ENCODE results near the gene GRIA4. TPM values are rescaled to one million over a fixed set of nuclear protein-coding genes. Genes with fewer than 3 reads are reported as not detected.
"Not testable (repeated sequence)": the region's sequence is repeated elsewhere in the genome, so short reads cannot be mapped to it uniquely, and the experiment has no call there.

Gene GRIA4
- polyA plus RNA-seq, 1 donor from 2014 or later, result 6.3 TPM

DNA sequence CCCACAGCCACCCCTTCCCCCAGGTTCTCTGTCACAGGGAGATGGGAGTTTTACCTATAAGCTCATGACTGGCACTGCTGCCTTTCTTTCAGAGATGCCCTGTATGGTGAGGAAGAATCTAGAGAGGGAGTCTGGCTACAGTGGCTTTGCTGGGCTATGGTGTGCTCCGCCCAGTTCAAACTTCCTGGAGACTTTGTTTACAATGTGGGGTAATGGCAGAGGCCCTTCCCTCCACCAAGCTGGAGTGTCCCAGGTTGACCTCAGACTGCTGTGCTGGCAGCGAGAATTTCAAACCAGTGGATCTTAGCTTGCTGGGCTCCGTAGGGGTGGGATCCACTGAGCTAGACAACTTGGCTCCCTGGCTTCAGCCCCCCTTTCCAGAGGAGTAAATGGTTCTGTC, 268.6 kb downstream of the GRIA4 start:
- no peak overlapping the region for H3K4me3 ChIP-seq (ENCODE audit: low read length)
- no peaks in the 10 kb centered on the region for H3K79me2 ChIP-seq (replicated peaks; ENCODE audit: insufficient read depth, low read length)
- no peaks in the 10 kb centered on the region for H4K20me1 ChIP-seq (ENCODE audit: insufficient read depth)
- H3K4me2 ChIP-seq (ENCODE audit: low read length), result no peak overlapping the region
- H3K27me3 ChIP-seq (ENCODE audit: insufficient read depth, low read depth, low read length), result no peaks in the 10 kb centered on the region
- no peaks in the 10 kb centered on the region for H3K36me3 ChIP-seq (ENCODE audit: insufficient read depth, low read length)
- H3F3A ChIP-seq (ENCODE audit: insufficient read depth, low read length, poor library complexity, severe bottlenecking), result no peaks in the 10 kb centered on the region
- H3K9me3 ChIP-seq (ENCODE audit: low read length), result no peaks in the 10 kb centered on the region
- no peak overlapping the region for H2AFZ ChIP-seq (ENCODE audit: low read depth, low read length)
- H3K9ac ChIP-seq (ENCODE audit: low read length), result no peak overlapping the region
- TF ChIP-seq SMC3 (conservative IDR thresholded peaks at IDR 0.05; ENCODE audit: poor library complexity) (no peak), MXI1 (conservative IDR thresholded peaks at IDR 0.05; ENCODE audit: poor library complexity, severe bottlenecking) (no peak), TAF1 (IDR thresholded peaks at IDR 0.05; ENCODE audit: low read depth) (no peak), EP300 (conservative IDR thresholded peaks at IDR 0.05; ENCODE audit: poor library complexity, severe bottlenecking) (no peak), EZH2 (IDR thresholded peaks at IDR 0.05; ENCODE audit: borderline replicate concordance, insufficient read depth, low read length, poor library complexity, severe bottlenecking) (no peak), POLR2AphosphoS5 (IDR thresholded peaks at IDR 0.05) (no peak), RAD21 (conservative IDR thresholded peaks at IDR 0.05) (no peak)
- TF ChIP-seq, protein P1, sequence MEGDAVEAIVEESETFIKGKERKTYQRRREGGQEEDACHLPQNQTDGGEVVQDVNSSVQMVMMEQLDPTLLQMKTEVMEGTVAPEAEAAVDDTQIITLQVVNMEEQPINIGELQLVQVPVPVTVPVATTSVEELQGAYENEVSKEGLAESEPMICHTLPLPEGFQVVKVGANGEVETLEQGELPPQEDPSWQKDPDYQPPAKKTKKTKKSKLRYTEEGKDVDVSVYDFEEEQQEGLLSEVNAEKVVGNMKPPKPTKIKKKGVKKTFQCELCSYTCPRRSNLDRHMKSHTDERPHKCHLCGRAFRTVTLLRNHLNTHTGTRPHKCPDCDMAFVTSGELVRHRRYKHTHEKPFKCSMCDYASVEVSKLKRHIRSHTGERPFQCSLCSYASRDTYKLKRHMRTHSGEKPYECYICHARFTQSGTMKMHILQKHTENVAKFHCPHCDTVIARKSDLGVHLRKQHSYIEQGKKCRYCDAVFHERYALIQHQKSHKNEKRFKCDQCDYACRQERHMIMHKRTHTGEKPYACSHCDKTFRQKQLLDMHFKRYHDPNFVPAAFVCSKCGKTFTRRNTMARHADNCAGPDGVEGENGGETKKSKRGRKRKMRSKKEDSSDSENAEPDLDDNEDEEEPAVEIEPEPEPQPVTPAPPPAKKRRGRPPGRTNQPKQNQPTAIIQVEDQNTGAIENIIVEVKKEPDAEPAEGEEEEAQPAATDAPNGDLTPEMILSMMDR (IDR thresholded peaks at IDR 0.05; ENCODE audit: poor library complexity, severe bottlenecking), result no peak
- TF ChIP-seq, protein P2, sequence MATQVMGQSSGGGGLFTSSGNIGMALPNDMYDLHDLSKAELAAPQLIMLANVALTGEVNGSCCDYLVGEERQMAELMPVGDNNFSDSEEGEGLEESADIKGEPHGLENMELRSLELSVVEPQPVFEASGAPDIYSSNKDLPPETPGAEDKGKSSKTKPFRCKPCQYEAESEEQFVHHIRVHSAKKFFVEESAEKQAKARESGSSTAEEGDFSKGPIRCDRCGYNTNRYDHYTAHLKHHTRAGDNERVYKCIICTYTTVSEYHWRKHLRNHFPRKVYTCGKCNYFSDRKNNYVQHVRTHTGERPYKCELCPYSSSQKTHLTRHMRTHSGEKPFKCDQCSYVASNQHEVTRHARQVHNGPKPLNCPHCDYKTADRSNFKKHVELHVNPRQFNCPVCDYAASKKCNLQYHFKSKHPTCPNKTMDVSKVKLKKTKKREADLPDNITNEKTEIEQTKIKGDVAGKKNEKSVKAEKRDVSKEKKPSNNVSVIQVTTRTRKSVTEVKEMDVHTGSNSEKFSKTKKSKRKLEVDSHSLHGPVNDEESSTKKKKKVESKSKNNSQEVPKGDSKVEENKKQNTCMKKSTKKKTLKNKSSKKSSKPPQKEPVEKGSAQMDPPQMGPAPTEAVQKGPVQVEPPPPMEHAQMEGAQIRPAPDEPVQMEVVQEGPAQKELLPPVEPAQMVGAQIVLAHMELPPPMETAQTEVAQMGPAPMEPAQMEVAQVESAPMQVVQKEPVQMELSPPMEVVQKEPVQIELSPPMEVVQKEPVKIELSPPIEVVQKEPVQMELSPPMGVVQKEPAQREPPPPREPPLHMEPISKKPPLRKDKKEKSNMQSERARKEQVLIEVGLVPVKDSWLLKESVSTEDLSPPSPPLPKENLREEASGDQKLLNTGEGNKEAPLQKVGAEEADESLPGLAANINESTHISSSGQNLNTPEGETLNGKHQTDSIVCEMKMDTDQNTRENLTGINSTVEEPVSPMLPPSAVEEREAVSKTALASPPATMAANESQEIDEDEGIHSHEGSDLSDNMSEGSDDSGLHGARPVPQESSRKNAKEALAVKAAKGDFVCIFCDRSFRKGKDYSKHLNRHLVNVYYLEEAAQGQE (IDR thresholded peaks at IDR 0.05; ENCODE audit: borderline replicate concordance), result no peak
- H3K27ac ChIP-seq (ENCODE audit: low read length), result no peak overlapping the region
- H3K9me2 ChIP-seq (ENCODE audit: insufficient read depth, low read length), result no peaks in the 10 kb centered on the region

GRCh38 chr11:105878927-105879326, 269.1 kb downstream of the GRIA4 start:
- H4K20me1 ChIP-seq (ENCODE audit: insufficient read depth); H3F3A ChIP-seq (ENCODE audit: insufficient read depth, low read length, poor library complexity, severe bottlenecking); H3K27ac ChIP-seq (ENCODE audit: low read length); H3K9ac ChIP-seq (ENCODE audit: low read length); H3K4me3 ChIP-seq (ENCODE audit: low read length); H3K79me2 ChIP-seq (replicated peaks; ENCODE audit: insufficient read depth, low read length); H2AFZ ChIP-seq (ENCODE audit: low read depth, low read length); H3K9me2 ChIP-seq (ENCODE audit: insufficient read depth, low read length); H3K27me3 ChIP-seq (ENCODE audit: insufficient read depth, low read depth, low read length); H3K4me2 ChIP-seq (ENCODE audit: low read length); H3K36me3 ChIP-seq (ENCODE audit: insufficient read depth, low read length); H3K9me3 ChIP-seq (ENCODE audit: low read length): not testable (repeated sequence)

DNA sequence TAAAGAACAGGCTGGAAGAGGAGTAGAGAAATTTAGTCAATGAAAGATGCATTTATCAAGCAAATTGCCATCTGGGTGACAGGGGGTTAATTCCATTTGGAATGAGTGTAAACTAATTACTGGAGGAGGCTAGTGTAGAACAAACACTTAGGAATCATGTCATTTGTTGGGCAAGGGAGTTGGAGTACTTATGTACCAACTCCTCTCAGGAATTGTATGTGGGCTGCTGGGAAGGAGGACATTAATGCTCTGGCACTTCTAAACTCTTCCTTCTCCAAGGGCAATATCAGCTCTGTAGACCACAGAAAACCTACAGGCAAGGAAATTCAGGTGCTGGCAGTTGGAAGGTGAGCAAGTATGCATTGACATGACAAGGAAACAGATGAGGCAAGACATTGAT, 271.2 kb downstream of the GRIA4 start:
- no peaks in the 10 kb centered on the region for H3K27me3 ChIP-seq (ENCODE audit: insufficient read depth, low read depth, low read length)
- TF ChIP-seq RAD21 (conservative IDR thresholded peaks at IDR 0.05), result no peak
- TF ChIP-seq, protein P2 (IDR thresholded peaks at IDR 0.05; ENCODE audit: borderline replicate concordance), result no peak
- TF ChIP-seq SMC3 (conservative IDR thresholded peaks at IDR 0.05; ENCODE audit: poor library complexity), result no peak
- TF ChIP-seq POLR2AphosphoS5 (IDR thresholded peaks at IDR 0.05), result no peak
- no peak for TF ChIP-seq MXI1 (conservative IDR thresholded peaks at IDR 0.05; ENCODE audit: poor library complexity, severe bottlenecking)
- TF ChIP-seq EP300 (conservative IDR thresholded peaks at IDR 0.05; ENCODE audit: poor library complexity, severe bottlenecking), result no peak
- TF ChIP-seq, protein P1 (IDR thresholded peaks at IDR 0.05; ENCODE audit: poor library complexity, severe bottlenecking), result no peak
- no peak for TF ChIP-seq TAF1 (IDR thresholded peaks at IDR 0.05; ENCODE audit: low read depth)
- TF ChIP-seq EZH2 (IDR thresholded peaks at IDR 0.05; ENCODE audit: borderline replicate concordance, insufficient read depth, low read length, poor library complexity, severe bottlenecking), result no peak
- H3K4me2 ChIP-seq (ENCODE audit: low read length), result no peak overlapping the region
- no peaks in the 10 kb centered on the region for H4K20me1 ChIP-seq (ENCODE audit: insufficient read depth)
- no peak overlapping the region for H3K27ac ChIP-seq (ENCODE audit: low read length)
- no peak overlapping the region for H3K4me3 ChIP-seq (ENCODE audit: low read length)
- no peaks in the 10 kb centered on the region for H3K79me2 ChIP-seq (replicated peaks; ENCODE audit: insufficient read depth, low read length)
- no peaks in the 10 kb centered on the region for H3K9me2 ChIP-seq (ENCODE audit: insufficient read depth, low read length)
- no peak overlapping the region for H3K9ac ChIP-seq (ENCODE audit: low read length)
- H3K9me3 ChIP-seq (ENCODE audit: low read length), result no peaks in the 10 kb centered on the region
- H2AFZ ChIP-seq (ENCODE audit: low read depth, low read length), result no peak overlapping the region
- no peaks in the 10 kb centered on the region for H3F3A ChIP-seq (ENCODE audit: insufficient read depth, low read length, poor library complexity, severe bottlenecking)
- no peaks in the 10 kb centered on the region for H3K36me3 ChIP-seq (ENCODE audit: insufficient read depth, low read length)

Data from neural cell (in vitro differentiated cells).